WI38 (cell line): ENCODE measurements around the gene USP24.

Experiments
- H3K4me3 ChIP-seq: 2 replicates; pipeline ENCODE4 v1.5.1; 2011; ENCODE audit warnings: low read depth, mild to moderate bottlenecking, control low read depth, low read length
- CTCF ChIP-seq: IDR thresholded peaks from 2 replicates; pipeline ENCODE4 v1.5.1; 2012; ENCODE audit warnings: low read depth, mild to moderate bottlenecking, control low read depth, low read length

Gene USP24

GRCh38 chr1:55225228-55225627 is 10.1 kb upstream of the USP24 start:
- TF ChIP-seq CTCF: no peak
- H3K4me3 ChIP-seq: no peak overlapping the region

GRCh38 chr1:55224729-55225128 is 9.6 kb upstream of the USP24 start:
- TF ChIP-seq CTCF: no peak
- no peak overlapping the region for H3K4me3 ChIP-seq

- TF ChIP-seq CTCF: no peak
- no peak overlapping the region for H3K4me3 ChIP-seq
Observed at GRCh38 chr1:55222152-55222551, 7.0 kb upstream of the USP24 start.

- no peak overlapping the region for H3K4me3 ChIP-seq
- TF ChIP-seq CTCF: no peak
Observed at GRCh38 chr1:55217226-55217986, 2.2 kb upstream of the USP24 start.

- peak overlapping the region; percentile 90 for H3K4me3 ChIP-seq
- TF ChIP-seq CTCF: no peak
Observed at GRCh38 chr1:55216096-55216495, 932 bp upstream of the USP24 start.

- TF ChIP-seq CTCF: no peak
- peak overlapping the region; percentile 90 for H3K4me3 ChIP-seq
Observed at GRCh38 chr1:55214934-55215193, 300 bp downstream of the USP24 start.

GRCh38 chr1:55214212-55214933 is 791 bp downstream of the USP24 start:
- TF ChIP-seq CTCF: no peak
- peak overlapping the region; percentile 90 for H3K4me3 ChIP-seq
